HPDE6-E6E7 (cell line): ENCODE measurements around the gene MCM6.
A peak's percentile ranks its signal among the peaks of the same experiment; 100 is the strongest.
"Not testable (repeated sequence)": the region's sequence is repeated elsewhere in the genome, so short reads cannot be mapped to it uniquely, and the experiment has no call there.

ENCODE experiments used
- DNase-seq: peaks from one replicate; pipeline ENCODE4 v3.0.0; 2011; ENCODE audit warnings: missing footprints; ENCODE audit errors: extremely low spot score

Gene MCM6

DNA sequence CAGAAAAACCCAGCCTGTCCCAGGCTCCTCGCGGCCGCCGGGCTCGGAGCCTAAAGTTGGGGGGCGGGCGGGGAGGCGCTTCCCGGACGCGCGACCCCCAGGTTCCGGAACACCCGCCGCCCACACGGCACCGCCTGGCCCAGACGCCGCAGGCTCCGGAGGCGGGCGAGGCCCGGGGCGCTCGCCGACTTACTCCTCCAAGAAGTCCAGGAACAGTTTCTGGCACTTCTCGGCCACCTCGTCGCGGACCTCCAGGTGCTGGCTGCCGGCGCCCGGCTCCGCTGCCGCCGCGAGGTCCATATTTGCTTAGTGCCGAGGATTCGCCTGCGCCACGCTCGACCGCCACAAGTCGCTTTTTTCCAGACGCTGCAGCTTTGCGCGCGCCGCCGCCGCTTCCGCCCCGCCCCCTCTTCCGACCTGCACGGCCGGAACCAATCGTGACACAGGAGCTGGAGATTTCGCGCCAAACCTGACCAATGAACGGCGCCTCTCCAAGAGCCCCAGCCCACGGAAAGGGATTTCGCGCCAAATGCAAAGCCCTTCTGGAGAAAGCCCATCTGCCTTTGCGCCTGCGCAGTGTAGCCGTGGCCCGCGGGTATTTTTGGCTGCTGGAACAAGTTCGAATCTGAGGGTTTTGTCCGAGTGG is at the start of gene MCM6:
Gene MCM6 (minus strand): TSS at position 378 of the 646 bp plus-strand sequence. CDS start 78 bp downstream, at position 300.
- DNase-seq = peak; percentile 97

DNA sequence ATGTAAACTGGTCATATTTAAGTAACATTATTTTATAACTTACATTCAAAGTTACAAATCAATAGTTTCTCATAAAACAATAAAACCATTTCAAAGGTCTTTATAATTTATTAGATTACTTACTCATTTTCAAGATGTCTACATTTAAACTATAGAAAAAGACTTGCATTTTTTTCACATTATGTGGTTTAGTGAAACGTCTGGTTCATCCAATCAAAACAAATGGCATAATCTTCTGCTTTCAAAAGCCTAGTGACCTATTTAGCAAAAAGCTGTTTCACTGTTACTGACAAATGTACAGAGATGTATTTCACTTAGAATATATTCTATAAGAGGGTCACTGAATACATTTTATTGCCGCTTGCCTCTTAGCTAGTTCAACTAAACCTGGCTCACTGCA is 49.3 kb upstream of the MCM6 start:
- DNase-seq = no peak

- DNase-seq = no peak
Measured at GRCh38 chr2:135916207-135916606, 40.0 kb upstream of the MCM6 start.

GRCh38 chr2:135914485-135914884 is 38.2 kb upstream of the MCM6 start:
- DNase-seq = no peak

DNA sequence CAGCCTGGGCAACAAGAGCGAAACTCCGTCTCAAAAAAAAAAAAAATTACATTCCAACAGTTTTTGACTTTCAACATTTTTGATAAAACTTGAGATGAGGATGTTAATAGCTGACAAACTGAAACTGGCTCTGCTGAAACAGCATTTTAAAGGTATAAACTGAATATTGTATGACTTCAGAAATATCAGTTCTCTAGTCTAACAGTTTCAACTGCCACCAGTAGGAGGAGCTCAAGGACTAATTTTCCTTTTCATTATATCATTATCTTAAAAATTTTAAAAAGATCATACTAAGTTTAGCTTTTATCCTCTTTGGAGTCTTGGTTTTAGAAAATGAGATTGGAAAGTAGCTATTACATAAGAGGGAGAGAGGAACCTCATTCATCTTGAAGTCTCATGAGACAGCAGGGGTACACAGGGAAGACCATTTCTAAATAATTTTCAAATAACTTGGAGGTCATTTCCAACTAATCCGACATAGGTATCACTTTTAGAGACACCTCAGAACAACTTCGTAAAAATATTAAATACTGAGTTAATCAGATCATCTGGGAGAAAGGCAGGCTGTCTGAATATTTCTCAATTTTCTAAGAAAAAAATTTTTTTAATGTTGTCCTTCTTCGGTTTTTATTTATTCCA is 37.6 kb upstream of the MCM6 start:
- no peak for DNase-seq

- no peak for DNase-seq
Measured at GRCh38 chr2:135909976-135910375, 33.7 kb upstream of the MCM6 start.

GRCh38 chr2:135905679-135906078 is 29.4 kb upstream of the MCM6 start:
- no peak for DNase-seq

DNA sequence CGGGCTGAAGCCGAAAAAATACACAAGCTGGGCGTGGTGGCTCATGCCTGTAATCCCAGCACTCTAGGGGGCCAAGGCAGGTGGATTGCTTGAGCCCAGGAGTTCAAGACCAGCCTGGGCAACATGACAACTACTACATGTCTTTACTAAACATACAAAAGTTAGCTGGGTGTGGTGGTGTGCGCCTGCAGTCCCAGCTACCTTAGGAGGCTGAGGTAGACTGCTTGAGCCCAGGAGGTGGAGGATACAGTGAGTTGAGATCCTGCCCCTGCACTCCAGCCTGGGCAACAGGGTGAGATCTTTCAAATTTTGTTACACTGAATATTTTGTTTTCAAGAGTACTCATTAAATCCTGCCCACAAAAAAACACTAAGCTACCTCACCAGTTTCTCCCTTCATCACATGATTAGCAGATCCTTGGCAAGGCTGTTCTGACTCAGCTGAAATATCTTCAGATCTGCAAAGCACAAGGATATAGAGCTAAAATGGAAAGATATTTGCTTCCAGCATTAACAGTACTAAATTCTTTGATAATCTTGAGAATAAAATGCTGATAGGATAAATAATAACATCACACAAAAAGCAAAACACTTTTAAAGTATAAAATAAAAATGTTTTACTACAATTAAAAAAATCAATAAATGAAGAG is 28.2 kb upstream of the MCM6 start:
- DNase-seq = no peak

DNA sequence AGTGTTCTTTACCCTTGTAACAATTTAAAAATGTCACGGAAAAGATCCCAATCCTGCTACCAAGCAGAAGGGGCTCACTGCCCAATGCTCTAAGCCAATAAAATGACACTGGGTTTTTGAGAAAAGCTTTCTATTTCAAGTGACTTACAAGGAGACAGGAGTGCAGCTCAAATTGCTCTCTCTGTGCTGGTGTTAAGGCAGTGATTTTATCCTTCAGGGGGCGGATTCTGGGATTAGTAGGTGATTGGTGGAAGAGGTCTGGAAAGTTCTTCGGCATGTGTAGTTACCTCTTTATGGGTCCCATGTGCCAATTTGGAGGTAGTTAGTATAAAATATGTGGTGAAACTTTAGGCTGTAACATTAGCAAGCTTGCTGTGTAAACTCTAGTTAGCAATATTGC is 27.4 kb upstream of the MCM6 start:
- no peak for DNase-seq

DNA sequence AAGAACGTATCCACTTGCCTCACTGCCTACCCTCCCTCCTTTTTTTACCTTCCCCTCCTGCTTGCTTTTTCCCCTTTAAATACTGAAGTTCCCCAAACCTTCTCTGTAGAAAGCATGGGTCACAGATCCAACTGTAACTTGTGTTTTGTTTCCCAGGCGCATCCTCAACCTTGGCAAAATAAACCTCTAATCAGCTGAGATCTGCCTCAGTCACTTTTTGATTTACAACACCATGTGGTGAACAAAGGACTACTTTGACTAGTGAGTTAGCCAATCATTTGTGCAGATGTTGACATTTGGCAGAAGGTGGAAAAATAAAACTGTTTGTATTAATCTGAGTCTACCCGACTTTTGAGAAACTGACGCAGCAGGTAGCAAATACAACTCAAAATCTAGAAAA is 23.3 kb upstream of the MCM6 start:
- DNase-seq = no peak

GRCh38 chr2:135898234-135898786 is 22.1 kb upstream of the MCM6 start:
- DNase-seq = no peak

DNA sequence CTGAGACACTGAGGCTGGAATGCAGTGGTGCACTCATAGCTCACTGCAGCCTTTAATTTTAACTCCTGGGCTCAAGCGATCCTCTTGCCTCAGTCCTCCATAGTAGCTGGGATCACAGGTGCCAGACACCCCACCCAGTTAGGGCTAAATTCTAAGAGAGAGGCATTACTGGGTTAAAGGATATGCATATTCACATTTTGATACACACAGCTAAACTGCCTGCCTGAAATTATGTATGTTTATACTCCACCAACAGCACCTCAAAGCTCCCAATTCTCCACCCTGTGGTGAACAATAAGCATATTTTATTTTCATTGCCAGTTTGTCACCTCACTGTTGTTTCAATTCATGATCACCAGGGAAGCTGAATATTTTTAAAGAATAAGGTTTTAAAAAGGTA is 18.7 kb upstream of the MCM6 start:
- no peak for DNase-seq

GRCh38 chr2:135893374-135893794 is 17.1 kb upstream of the MCM6 start:
- no peak for DNase-seq

DNA sequence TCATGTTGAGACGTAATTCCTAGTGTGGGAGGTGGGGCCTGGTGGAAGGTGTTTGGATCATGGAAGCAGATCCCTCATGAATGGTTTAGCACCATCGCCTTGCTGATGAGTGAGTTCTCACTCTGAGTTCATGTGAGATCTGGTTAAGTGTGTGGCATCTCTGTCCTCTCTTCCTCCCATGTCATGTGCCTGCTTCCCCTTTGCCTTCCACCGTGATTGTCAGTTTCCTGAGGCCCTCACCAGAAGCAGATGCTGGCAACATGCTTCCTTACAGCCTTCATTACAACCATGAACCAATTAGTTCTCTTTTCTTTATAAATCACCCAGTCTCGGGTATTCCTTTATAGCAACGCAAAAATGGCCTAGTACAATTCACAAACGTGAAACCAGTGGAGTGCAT is 14.6 kb upstream of the MCM6 start:
- DNase-seq = no peak

- no peak for DNase-seq
Measured at GRCh38 chr2:135890149-135890548, 13.9 kb upstream of the MCM6 start.

- not testable (repeated sequence) for DNase-seq
Measured at GRCh38 chr2:135888587-135888986, 12.3 kb upstream of the MCM6 start.

DNA sequence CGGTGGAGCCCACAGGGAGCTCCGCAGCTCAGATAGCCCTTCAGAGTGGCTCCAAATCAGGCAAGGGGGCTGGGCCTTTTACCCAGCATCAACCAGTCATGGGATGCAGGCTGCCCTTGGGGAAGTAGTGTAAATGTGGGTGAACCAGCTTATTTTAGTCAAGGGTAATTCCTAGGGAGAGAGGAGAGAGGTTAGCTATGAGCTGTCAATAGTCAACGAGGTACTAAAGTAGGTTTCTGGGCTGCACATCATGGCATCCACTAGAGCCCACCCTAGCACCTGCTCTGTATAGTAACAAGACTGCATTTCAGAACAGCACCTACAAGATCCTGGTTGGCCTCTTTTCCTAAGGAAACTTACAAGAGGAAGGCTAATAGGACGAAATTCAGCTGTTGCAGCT is 9.5 kb upstream of the MCM6 start:
- DNase-seq = no peak

DNA sequence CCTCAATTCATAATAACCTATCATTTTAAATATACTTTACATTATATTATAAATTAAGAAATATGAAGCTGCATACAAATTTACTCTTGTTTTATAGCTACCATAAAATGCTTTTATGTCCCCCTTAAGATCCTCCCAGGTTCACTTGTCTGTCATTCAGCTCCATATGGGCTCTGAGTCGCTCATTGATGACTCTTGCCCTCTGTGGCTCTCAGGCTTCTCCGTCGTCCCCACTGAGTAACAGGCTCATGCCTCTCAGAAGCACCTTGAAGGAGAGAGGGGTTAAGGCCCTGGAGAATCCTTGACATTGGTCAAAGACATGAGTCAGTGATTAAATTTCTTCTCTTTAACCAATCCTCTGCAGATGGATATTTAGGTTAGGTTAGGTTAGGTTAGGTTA is 6.2 kb upstream of the MCM6 start:
- no peak for DNase-seq

- not testable (repeated sequence) for DNase-seq
Measured at GRCh38 chr2:135876770-135877169, 527 bp upstream of the MCM6 start.

DNA sequence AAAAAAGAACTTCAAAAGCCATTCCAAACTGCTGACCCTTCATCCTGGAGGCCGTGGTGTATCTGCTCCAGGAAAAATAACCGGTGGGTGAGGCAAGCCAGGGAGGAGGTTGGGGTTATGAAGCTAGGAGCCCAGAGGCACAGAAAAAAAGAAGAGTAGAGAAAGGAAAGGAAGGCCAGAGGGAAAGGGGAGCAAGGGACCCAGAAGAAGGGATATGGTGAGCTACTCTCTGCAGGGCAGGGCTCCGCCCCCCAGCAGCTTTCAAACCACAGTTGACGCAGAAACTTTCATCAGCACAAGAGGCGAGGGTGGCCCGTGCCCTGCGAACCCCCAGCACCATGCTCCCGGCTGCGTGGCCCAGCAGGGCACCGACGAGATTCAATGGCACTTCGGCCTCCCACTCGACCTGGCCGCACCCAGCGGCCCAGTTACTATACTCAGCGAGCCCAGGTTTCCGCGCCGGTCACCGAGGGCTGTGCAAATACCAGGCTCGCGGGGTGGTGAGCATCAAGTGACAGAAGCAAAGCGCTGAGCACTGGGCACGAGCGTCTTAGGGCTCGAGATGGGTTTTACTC is 665 bp downstream of the MCM6 start:
- peak; percentile 40 for DNase-seq

DNA sequence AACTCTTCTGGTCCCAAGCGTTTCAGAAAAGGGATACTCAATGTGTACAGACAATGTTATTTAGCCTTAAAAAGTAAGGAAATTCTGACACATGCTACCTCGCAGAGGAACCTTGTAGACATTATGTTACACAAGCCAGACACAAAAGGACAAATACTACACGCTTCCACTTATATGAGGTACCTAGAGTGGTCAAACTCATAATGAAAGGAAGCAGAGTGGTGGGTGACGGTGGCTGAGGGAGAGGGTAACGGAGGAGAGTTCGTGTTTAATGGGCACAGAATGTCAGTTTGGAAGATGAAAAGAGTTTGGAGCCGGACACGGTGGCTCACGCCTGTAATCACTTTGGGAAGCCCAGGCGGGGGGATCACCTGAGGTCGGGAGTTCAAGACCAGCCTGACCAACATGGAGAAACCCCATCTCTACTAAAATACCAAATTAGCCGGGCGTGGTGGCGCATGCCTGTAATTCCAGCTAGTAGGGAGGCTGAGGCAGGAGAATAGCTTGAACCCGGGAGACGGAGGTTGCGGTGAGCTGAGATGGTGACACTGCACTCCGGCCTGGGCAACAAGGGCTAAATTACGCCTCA is 1.4 kb downstream of the MCM6 start:
- no peak for DNase-seq

DNA sequence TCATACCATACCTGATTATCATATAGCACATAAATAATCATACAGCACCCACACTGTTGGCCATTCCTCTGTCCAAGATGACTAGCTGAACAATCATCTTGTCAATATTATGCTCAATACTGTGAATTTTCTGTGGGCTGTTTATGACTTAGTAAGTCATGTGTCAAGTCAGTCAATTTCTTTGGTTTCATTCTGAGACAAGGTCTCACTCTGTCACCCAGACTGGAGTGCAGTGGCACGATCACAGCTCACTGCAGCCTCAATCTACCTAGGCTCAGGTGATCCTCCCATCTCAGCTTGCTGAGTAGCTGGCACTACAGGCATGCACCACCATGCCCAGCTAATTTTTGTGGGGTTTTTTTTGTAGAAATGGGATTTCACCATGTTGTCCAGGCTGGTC is 5.7 kb downstream of the MCM6 start:
- no peak for DNase-seq
